ENCODE results near the gene PLG.
"Not testable (repeated sequence)": the region's sequence is repeated elsewhere in the genome, so short reads cannot be mapped to it uniquely, and the experiment has no call there.

PLG gene

GRCh38 chr6:160708993-160709392, 6.9 kb downstream of the PLG start:
- DNase-seq, result not testable (repeated sequence)

- DNase-seq, result no peak
Observed at GRCh38 chr6:160714731-160715316, 12.8 kb downstream of the PLG start.

GRCh38 chr6:160730911-160731310, 28.9 kb downstream of the PLG start:
- no peak for DNase-seq

- peak; percentile 6 for DNase-seq
Observed at GRCh38 chr6:160733050-160733646, 31.1 kb downstream of the PLG start.

- DNase-seq, result no peak
Observed at GRCh38 chr6:160734627-160735026, 32.6 kb downstream of the PLG start.

GRCh38 chr6:160735523-160735922, 33.5 kb downstream of the PLG start:
- DNase-seq, result no peak

GRCh38 chr6:160737934-160738333, 35.9 kb downstream of the PLG start:
- no peak for DNase-seq

GRCh38 chr6:160739955-160740354, 37.9 kb downstream of the PLG start:
- no peak for DNase-seq

- not testable (repeated sequence) for DNase-seq
Observed at GRCh38 chr6:160741012-160741411, 39.0 kb downstream of the PLG start.

- DNase-seq, result no peak
Observed at GRCh38 chr6:160742090-160742489, 40.0 kb downstream of the PLG start.

- DNase-seq, result no peak
Observed at GRCh38 chr6:160750276-160750689, 48.2 kb downstream of the PLG start.

GRCh38 chr6:160753211-160753610, 51.2 kb downstream of the PLG start:
- DNase-seq, result not testable (repeated sequence)

GRCh38 chr6:160755165-160755564, 53.1 kb downstream of the PLG start:
- DNase-seq, result no peak

- DNase-seq, result no peak
Observed at GRCh38 chr6:160756021-160756420, 54.0 kb downstream of the PLG start.

- no peak for DNase-seq
Observed at GRCh38 chr6:160756871-160757270, 54.8 kb downstream of the PLG start.

- no peak for DNase-seq
Observed at GRCh38 chr6:160764847-160765246, 62.8 kb downstream of the PLG start.

- DNase-seq, result no peak
Observed at GRCh38 chr6:160765412-160765811, 63.4 kb downstream of the PLG start.

- DNase-seq, result no peak
Observed at GRCh38 chr6:160766657-160766988, 64.6 kb downstream of the PLG start.

- DNase-seq, result peak; percentile 22
Observed at GRCh38 chr6:160766989-160767646, 65.1 kb downstream of the PLG start.

- no peak for DNase-seq
Observed at GRCh38 chr6:160767647-160768019, 65.6 kb downstream of the PLG start.

- DNase-seq, result no peak
Observed at GRCh38 chr6:160768101-160768500, 66.1 kb downstream of the PLG start.

- DNase-seq, result no peak
Observed at GRCh38 chr6:160774399-160774798, 72.4 kb downstream of the PLG start.

GRCh38 chr6:160775792-160776580, 73.9 kb downstream of the PLG start:
- DNase-seq, result no peak

- DNase-seq, result not testable (repeated sequence)
Observed at GRCh38 chr6:160779095-160779494, 77.1 kb downstream of the PLG start.

All from stimulated activated naive CD4-positive, alpha-beta T cell treated with Interleukin-2 at 50 U/mL for 16 hours (primary cell).